ENCODE measurements around the gene AMMECR1.

- TF ChIP-seq, protein P1, sequence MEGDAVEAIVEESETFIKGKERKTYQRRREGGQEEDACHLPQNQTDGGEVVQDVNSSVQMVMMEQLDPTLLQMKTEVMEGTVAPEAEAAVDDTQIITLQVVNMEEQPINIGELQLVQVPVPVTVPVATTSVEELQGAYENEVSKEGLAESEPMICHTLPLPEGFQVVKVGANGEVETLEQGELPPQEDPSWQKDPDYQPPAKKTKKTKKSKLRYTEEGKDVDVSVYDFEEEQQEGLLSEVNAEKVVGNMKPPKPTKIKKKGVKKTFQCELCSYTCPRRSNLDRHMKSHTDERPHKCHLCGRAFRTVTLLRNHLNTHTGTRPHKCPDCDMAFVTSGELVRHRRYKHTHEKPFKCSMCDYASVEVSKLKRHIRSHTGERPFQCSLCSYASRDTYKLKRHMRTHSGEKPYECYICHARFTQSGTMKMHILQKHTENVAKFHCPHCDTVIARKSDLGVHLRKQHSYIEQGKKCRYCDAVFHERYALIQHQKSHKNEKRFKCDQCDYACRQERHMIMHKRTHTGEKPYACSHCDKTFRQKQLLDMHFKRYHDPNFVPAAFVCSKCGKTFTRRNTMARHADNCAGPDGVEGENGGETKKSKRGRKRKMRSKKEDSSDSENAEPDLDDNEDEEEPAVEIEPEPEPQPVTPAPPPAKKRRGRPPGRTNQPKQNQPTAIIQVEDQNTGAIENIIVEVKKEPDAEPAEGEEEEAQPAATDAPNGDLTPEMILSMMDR (IDR thresholded peaks at IDR 0.05; ENCODE audit: low read depth, low read length): no peak
- TF ChIP-seq POLR2A (IDR thresholded peaks at IDR 0.05; ENCODE audit: extremely low read depth, insufficient read length) (no peak), MYC (IDR thresholded peaks at IDR 0.05; ENCODE audit: low read depth, low read length) (no peak)
Measured at GRCh38 chrX:110346681-110347080, 28.8 kb upstream of the AMMECR1 start.

Data from NB4 (cell line).